ENCODE data around the gene HDX.

HDX gene

DNA sequence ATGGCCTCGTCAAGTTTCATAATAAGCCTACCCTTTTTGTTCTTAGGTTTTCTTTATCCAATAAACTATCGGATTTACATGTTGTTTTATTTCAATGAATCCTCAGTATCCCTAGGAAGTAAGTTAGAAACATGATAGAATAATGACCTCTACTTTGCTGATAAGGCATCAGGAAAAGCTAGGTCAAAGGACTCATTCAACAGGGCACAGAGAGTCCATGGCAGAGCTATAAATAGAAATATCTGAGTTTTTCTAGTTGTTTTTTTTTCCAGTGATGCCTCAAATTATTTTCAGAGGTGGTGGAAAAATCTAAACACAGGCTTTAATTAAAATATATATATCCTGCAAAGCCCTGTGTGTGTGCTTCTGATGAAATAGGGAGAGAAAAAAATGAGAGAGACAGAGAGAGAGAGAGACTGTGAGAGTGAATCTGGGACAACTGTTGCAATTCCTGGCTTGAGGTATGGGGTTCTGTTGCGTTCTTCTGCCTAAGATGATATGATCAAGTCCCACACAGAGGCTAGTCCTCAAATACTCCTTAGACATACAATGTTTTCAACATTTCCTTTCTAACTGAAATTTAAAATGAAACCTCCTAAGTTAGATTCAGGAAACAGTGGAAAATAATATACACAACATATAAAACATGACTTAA lies 139.9 kb downstream of the HDX start:
- in situ Hi-C loops (cut with HindIII; ENCODE audit: low pct_ligation_motif_present, low sequenced_read_pairs), result no loop called here
- Histone ChIP-seq H3K27ac (no peak overlapping the region), H3K36me3 (replicated peaks) (no peaks in the 10 kb centered on the region), H3K4me3 (ENCODE audit: low read depth, low read length) (no peak overlapping the region), H3K27me3 (replicated peaks) (no peaks in the 10 kb centered on the region)
- no peak for DNase-seq
- TF ChIP-seq, protein P1, sequence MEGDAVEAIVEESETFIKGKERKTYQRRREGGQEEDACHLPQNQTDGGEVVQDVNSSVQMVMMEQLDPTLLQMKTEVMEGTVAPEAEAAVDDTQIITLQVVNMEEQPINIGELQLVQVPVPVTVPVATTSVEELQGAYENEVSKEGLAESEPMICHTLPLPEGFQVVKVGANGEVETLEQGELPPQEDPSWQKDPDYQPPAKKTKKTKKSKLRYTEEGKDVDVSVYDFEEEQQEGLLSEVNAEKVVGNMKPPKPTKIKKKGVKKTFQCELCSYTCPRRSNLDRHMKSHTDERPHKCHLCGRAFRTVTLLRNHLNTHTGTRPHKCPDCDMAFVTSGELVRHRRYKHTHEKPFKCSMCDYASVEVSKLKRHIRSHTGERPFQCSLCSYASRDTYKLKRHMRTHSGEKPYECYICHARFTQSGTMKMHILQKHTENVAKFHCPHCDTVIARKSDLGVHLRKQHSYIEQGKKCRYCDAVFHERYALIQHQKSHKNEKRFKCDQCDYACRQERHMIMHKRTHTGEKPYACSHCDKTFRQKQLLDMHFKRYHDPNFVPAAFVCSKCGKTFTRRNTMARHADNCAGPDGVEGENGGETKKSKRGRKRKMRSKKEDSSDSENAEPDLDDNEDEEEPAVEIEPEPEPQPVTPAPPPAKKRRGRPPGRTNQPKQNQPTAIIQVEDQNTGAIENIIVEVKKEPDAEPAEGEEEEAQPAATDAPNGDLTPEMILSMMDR (IDR thresholded peaks at IDR 0.05; ENCODE audit: low read depth, low read length, missing control alignments), result no peak

DNA sequence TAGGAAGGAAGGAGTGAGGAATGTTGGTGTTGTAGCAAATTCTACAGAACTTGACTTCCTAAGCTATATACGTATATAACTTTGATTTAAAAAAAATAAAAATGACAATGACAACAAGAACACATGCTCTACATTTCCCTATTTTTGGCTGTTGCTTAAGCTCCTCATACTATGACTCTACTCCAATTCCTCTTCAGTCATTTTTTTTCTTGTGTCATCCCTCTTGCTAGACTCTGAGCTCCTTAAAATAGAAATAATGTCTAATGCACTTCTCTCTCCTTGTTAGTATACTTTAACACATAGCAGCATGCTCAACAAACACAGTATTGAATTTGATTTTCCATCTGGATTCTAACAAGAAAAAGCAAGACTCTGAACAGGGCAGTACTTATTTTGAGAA lies 144.0 kb downstream of the HDX start:
- Histone ChIP-seq H3K36me3 (replicated peaks) (no peaks in the 10 kb centered on the region), H3K4me3 (ENCODE audit: low read depth, low read length) (no peak overlapping the region), H3K27ac (no peak overlapping the region), H3K27me3 (replicated peaks) (no peaks in the 10 kb centered on the region)
- TF ChIP-seq, protein P1 (IDR thresholded peaks at IDR 0.05; ENCODE audit: low read depth, low read length, missing control alignments), result no peak
- in situ Hi-C loops (cut with HindIII; ENCODE audit: low pct_ligation_motif_present, low sequenced_read_pairs), result no loop called here
- no peak for DNase-seq

DNA sequence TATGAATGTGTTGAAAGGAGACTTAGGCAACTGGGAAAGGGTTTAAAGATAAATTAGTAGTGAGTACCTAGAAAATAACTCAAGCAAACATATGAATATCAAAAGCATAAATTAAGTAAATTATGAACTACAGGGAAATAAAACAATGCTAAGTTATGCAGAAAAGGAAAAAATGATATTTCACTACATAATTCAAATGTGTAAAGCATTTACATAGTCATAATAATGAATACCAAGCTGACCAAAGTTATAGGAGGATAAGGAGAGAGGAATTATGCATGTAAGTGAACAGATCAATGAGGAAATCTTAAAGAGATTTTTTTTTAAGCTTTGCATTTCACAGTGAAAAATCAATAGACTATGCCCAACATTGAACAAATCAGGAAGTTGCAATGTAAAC lies 145.0 kb downstream of the HDX start:
- in situ Hi-C loops (cut with HindIII; ENCODE audit: low pct_ligation_motif_present, low sequenced_read_pairs), result no loop called here

DNA sequence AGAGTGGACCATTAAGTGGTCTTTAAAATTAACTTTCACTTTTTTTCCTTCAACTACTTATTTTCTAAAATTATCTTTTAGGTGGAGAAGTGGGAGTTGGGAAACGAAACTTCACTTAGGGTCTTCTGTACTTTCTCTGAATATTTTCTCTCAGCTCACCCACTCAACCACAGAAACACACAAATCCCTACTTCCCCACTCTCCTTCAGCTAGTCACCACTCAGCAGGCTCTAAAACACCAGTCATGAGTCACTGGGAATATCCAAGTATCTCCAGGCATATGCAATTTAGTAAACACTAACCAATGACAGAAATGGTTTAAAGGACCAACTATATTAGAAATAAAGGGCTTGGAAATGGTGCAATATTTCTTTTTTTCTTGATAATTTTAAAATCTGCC lies 161.3 kb downstream of the HDX start:
- DNase-seq, result peak; percentile 20
- Histone ChIP-seq H3K27ac (no peak overlapping the region), H3K4me3 (ENCODE audit: low read depth, low read length) (no peak overlapping the region), H3K36me3 (replicated peaks) (no peaks in the 10 kb centered on the region), H3K27me3 (replicated peaks) (no peaks in the 10 kb centered on the region)
- TF ChIP-seq, protein P1 (IDR thresholded peaks at IDR 0.05; ENCODE audit: low read depth, low read length, missing control alignments), result no peak
- in situ Hi-C loops (cut with HindIII; ENCODE audit: low pct_ligation_motif_present, low sequenced_read_pairs), result no loop called here

More for the DNA sequence above, 145.0 kb downstream of the HDX start:
- TF ChIP-seq, protein P1 (IDR thresholded peaks at IDR 0.05; ENCODE audit: low read depth, low read length, missing control alignments), result no peak
- no peak overlapping the region for H3K27ac ChIP-seq
- H3K36me3 ChIP-seq (replicated peaks), result no peaks in the 10 kb centered on the region
- no peak for DNase-seq
- no peak overlapping the region for H3K4me3 ChIP-seq (ENCODE audit: low read depth, low read length)
- H3K27me3 ChIP-seq (replicated peaks), result no peaks in the 10 kb centered on the region

DNA sequence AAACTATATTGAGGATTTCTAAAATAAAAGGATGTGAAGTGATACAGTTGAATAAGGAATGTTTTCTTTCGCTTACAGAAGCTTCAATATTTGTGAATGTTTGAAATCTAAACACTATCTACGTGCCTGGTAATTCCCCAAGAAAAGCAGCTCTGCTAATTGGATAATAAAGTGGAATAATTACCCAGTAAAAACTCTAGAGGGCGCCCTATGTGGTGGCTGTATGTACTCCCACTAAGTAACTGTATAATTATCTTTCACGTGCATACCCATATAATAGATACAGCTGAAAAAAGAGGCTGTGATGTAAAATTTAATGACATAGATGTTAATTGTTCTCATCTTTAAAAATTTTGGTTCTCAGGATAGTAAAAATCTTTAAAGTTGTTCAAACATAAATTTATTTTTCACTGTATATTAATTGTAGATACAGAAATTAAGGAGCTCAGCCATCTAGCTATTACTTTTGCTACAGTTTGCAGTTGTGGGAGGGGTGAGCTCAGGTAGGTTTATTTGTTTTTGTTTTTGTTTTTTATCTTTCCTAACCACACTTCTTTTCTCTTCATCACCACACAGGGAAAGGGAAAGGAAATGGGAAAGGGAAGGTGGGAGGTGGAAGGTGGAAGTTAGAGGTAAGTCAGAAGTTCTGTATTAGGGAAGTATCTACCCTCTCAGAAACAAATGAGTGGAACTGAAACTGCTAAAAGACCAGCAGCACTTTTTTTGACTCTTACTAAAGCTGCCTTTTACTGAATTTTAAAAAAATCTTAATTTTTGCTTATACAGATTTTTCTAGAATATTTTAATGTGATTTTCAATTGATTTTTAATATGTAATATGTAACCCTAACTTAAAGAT lies 162.5 kb downstream of the HDX start:
- DNase-seq, result no peak
- in situ Hi-C loops (cut with HindIII; ENCODE audit: low pct_ligation_motif_present, low sequenced_read_pairs), result no loop called here
- TF ChIP-seq, protein P1 (IDR thresholded peaks at IDR 0.05; ENCODE audit: low read depth, low read length, missing control alignments), result peak; percentile 40
- Histone ChIP-seq H3K27me3 (replicated peaks) (no peaks in the 10 kb centered on the region), H3K36me3 (replicated peaks) (no peaks in the 10 kb centered on the region), H3K4me3 (ENCODE audit: low read depth, low read length) (no peak overlapping the region), H3K27ac (no peak overlapping the region)
